ENCODE results near the gene ANO4.

GRCh38 chr12:101110866-101111265, 316.3 kb downstream of the ANO4 start:
- TF ChIP-seq PATZ1 (CRISPR knock-in tag; IDR thresholded peaks at IDR 0.05; ENCODE audit: borderline replicate concordance) = no peak
- TF ChIP-seq ZFP3 (CRISPR knock-in tag; IDR thresholded peaks at IDR 0.05) = no peak
- TF ChIP-seq TCF4 (CRISPR knock-in tag; IDR thresholded peaks at IDR 0.05; ENCODE audit: borderline replicate concordance) = no peak
- no peak for TF ChIP-seq ESRRG (CRISPR knock-in tag; IDR thresholded peaks at IDR 0.05)
